Right ventricle myocardium superior (tissue), 1 donor: ENCODE measurements around the gene BTNL3. TPM values are rescaled to one million over a fixed set of nuclear protein-coding genes. Genes with fewer than 3 reads are reported as not detected.
"Not testable (repeated sequence)": the region's sequence is repeated elsewhere in the genome, so short reads cannot be mapped to it uniquely, and the experiment has no call there.

Experiments used
- ATAC-seq: fragments of 200-7000 bp; cut with Tn5 transposase; one replicate; pipeline ENCODE4 v1.9.1; 2020; ENCODE audit warnings: mild to moderate bottlenecking; ENCODE audit not compliant: poor library complexity
- DNase-seq: peaks from one replicate; pipeline ENCODE4 v3.0.0-alpha.2; 2020
- intact Hi-C: fragments of 100-400 bp; cut with DNase I; formaldehyde crosslinking; loops from one replicate; pipeline ENCODE4 v1.11.2; 2022
- total RNA-seq: library from RNA; stranded (reverse); fragmentation: NEBNext Ultra II Directional; extraction: Animal tissue kit (Norgen Biotek cat#: 25700); gene quantifications from one replicate; pipeline ENCODE4 v1.2.1, GENCODE V29; 2021
- donor health status: DM: no; HTN: yes; CAD: no; lungs with severe emphysema.

BTNL3 gene
- total RNA-seq, 1 donor from 2014 or later, result not detected

DNA sequence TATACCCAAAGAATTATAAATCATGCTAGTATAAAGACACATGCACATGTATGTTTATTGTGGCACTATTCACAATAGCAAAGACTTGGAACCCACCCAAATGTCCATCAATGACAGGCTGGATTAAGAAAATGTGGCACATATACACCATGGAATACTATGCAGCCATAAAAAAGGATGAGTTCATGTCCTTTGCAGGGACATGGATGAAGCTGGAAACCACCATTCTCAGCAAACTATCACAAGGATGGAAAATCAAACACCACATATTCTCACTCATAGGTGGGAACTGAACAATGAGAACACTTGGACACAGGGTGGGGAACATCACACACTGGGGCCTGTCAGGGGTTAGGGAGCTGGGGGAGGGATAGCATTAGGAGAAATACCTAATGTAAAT lies 26.0 kb downstream of the BTNL3 start:
- ATAC-seq, intact Hi-C loops, DNase-seq: not testable (repeated sequence)

DNA sequence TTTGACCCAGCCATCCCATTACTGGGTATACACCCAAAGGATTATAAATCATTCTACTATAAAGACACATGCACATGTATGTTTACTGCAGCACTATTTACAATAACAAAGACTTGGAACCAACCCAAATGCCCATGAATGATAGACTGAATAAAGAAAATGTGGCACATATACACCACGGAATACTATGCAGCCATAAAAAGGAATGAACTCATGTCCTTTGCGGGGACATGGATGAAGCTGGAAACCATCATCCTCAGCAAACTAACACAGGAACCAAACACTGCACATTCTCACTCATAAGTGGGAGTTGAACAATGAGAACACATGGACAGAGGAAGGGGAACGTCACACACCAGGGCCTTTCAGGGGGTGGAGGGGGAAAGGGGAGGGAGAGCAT lies 28.8 kb downstream of the BTNL3 start:
- DNase-seq, intact Hi-C loops, ATAC-seq: not testable (repeated sequence)

DNA sequence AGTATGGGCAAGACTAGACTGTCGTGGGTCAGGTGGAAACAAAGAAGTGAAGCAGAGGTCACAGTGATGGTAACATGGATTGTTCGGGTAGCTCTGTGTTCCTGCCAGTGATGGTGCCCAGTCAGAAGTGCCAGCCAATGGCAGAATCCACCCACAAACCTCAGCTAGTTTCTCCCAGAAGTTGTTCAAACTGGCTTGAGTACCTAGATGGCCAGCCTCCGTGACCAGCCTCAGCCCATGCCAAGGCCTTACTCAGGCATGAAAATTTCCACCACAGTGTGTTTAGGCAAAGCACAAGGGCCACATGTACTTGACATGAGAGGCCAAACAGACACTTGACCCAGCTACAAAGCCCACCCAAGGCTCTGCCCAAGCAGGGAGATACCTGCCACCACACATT lies 32.0 kb downstream of the BTNL3 start:
- intact Hi-C loops, result no loop called here
- no peak for DNase-seq
- ATAC-seq, result no peak

DNA sequence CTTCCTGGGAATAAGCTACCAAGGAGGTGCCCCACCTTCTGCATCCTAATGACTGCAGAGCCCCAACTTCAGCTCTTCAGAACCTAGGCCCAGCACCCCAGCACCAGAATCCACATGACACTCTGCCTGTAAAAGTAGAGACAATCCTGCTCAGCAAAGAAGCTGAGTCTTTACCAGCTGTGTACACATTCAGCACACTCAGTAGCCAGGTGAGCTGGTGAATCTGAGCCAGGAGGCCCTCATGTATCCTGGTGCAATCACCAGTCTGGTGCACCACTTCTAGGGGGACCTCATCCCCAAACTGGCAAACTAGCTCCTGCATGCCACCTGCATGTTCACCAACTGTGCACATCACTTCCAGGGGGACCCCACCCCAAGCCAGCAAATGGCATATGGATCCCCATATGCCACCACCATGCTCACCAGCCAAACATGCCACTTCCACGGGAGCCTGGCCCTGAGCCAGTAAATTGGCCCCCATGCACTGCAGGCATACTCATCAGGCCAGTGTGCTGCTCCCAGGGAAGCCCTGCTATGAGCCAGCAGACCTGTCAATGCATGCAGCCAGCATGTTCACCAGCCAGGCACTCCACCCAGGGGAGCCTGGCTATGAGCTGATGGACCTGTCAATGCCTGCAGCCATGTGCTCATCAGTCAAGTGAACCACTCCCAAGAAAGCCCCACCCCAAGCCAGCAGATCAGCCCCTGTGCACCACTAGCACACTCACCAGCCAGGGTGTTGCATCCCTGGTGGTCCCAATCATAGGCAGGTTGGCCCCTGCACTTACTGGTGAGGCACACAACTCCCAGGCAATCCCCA lies 35.8 kb downstream of the BTNL3 start:
- intact Hi-C loops, result no loop called here

DNA sequence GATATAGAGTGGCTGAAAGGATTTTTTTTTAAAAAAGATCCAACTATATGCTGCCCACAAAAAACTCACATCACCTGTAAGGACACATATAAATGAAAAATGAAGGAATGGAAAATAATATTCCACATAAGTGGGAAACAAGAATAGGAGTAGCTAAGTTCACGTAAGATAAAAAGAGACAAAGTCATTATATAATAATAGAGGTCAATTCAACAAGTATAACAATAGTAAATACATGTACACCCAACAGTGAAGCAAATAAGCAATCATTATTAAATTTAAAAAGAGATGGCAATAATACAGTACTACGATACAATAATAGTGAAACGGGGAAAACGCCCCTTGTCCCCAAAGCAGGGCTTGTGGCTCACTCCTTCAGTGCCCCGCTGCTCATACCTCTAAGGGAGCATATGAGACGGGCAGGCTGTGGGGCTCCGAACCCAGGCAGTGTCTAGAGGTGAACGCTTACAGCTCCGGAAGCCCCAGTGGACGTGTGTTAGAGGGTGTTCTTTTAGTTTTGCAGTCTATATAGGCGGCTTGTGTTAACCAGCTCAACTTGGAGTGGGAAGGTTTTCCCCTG lies 38.9 kb downstream of the BTNL3 start:
- intact Hi-C loops, result no loop called here

More for the DNA sequence above, 35.8 kb downstream of the BTNL3 start:
- no peak for DNase-seq
- ATAC-seq, result no peak

DNA sequence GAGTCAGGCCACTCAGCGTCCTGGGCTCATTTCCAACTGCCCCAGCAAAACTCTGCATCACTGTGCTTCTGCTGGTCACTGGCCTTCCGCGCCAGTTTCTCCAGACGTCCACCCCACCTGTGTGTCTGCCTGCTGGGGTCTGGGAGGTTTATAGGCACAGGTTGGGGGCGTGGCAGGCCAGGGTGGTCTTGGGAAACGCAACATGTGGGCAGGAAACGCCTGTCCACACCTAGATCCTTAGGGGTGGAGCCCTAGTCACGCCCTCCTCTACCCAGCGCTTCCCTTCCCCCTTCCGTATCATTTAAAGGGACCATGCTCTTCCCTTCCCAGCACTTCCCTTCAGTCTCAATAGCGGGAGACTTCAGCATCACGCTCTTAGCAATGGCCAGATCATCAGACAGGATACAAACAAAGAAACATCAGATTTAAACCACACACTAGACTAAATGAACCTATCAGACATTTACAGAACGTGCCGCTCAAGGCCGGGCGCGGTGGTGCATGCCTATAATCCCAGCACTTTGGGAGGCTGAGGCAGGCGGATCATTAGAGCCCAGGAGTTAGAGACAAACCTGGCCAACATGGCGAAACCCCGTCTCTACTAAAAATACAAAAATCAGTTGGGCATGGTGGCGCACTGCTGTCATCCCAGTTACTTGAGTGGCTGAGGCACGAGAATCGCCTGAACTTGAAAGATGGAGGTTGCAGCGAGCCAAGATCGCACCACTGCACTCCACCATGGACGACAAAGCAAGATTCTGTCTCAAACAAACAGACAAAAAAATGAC lies 39.6 kb downstream of the BTNL3 start:
- intact Hi-C loops, result no loop called here
- ATAC-seq (no peak), DNase-seq (no peak)

More for the DNA sequence above, 38.9 kb downstream of the BTNL3 start:
- DNase-seq (no peak), ATAC-seq (no peak)

DNA sequence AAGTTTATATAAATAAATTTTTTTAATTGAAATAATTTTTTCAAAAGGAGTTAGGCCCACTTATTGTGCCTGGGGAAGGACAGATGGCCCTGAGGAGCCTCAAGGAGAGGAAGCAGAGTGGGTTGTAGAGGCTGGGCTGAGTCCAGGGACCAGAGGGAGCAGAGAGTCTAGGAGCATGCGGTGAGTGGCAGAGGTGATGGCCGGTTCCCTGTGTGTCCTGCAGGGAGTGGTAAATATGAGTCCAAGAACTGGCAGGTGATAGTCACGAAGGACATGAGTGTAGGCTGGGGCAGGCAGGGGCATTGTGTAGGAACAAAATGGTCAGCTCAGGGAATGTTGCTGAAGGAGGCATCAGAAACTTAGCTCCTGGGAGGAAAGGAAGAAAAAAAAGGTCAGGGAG lies 43.1 kb downstream of the BTNL3 start:
- no peak for DNase-seq
- ATAC-seq, result no peak
- intact Hi-C loops, result loop anchor here (10.0 kb wide), 1 partner anchor 157 kb away; no protein-coding TSS in a partner anchor

DNA sequence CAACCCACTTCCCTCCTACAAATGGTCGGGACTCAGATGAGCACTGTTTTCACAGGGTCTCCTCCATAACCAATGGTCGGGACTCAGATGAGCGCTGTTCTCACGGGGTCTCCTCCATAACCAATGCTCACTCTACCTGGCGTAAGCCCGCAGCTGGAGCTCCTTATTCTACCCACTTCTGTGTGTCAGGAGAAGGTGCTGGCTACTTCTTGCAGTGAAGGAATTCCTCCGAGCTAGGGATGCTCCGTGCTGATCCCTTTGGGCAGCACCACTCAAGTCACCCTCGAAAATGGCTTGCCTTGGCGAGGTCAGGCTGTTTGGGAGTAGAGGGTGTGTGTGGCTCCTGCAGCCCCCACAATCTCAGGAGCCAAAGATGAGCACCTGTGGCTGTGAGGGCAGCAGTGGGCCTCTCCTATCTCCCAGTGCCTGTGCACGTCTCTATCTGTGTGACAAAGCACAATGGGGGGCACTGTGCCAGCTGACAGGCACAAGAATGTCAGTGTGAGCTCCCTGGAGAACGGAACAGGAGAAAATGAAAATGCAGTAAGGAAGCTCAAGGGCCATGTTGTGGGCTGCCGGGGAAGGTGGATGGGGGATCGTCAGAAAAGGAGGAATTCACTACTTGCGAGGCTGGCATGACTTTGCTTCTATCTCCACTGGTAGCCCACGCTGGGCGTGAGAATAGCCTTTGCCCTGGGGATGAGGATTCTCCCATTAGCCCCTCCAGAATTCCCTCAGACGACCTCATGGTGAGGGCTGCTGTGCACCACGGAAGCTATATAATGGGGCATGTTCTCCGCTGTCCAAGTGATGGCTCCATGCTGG lies 47.6 kb downstream of the BTNL3 start:
- ATAC-seq (no peak), DNase-seq (no peak)
- intact Hi-C loops, result loop anchor here (10.0 kb wide), 1 partner anchor 161 kb away; no protein-coding TSS in a partner anchor

DNA sequence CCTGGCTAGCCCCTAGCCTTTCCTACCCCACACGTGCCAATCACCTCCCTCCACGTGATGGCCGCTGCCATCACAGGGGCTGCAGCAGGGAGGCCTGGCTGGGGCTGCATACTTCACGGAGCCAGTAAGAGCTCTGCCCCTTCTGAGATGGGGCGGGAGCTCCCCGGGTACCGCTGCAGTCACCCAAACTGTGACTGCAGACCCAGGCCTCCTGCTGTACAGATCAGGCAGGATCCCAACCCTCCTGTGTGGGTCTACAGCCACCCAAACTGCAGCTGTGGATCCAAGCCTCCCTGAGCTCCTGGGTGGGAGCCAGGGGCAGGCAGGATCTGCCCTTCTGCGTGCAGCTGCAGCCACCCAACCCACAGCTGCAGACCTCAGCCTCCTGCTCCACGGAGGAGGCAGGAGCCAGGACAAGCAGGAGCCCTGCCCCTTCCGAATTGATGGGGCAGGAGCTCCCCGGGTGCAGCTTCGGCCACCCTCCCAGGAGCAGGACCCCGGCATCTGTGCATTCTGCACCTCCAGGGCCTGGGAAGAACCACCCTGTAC lies 48.2 kb downstream of the BTNL3 start:
- DNase-seq (no peak), ATAC-seq (no peak)
- intact Hi-C loops, result loop anchor here (10.0 kb wide), 1 partner anchor 162 kb away; no protein-coding TSS in a partner anchor

DNA sequence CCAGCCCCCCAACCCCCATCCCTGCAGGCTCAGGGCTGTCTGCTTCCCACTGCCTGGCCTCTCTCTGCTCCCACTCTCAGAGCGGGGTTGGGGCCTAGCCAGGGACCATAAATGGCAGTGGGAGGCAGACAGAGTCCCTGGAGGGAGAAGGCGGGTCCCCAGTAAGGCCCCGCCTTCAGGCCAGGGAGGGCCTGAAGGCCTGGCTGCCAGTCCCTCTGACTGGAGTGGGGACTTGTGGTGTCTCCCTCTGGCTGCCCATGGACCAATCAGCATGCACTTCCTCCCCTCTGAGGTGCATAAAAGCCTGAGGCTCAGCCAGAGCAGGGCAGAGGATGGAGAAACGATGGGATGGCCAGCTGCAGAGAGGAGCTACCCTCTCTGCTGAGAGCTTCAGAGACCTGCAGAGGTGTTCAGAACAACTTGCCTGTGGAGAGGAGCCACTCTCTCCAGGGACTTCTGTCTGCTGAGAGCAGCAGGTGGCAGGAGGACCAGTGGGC lies 48.8 kb downstream of the BTNL3 start:
- DNase-seq (no peak), ATAC-seq (peak; percentile 31)
- intact Hi-C loops, result loop anchor here (10.0 kb wide), 1 partner anchor 163 kb away; no protein-coding TSS in a partner anchor

DNA sequence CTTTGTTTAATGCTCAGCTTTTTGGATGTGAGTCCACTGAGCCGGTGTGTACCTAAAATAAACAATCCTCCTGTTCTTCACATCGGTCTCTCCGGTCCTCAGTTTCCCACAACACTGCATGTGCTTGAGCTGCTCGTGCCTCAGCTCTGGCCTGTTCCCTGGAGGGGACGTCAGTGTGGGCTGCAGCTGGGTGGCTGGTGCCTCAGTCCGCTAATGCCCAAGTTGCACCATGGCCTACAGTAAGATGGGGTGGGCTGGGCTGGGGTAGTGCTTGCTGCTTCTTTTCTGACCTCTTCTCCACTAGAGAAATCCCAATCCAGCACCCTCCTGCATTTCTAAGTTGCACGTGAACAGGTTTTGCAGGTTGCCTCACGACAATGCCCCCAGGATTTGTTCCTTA lies 50.8 kb downstream of the BTNL3 start:
- ATAC-seq (no peak), DNase-seq (no peak)
- intact Hi-C loops, result loop anchor here (10.0 kb wide), 1 partner anchor 165 kb away; no protein-coding TSS in a partner anchor

DNA sequence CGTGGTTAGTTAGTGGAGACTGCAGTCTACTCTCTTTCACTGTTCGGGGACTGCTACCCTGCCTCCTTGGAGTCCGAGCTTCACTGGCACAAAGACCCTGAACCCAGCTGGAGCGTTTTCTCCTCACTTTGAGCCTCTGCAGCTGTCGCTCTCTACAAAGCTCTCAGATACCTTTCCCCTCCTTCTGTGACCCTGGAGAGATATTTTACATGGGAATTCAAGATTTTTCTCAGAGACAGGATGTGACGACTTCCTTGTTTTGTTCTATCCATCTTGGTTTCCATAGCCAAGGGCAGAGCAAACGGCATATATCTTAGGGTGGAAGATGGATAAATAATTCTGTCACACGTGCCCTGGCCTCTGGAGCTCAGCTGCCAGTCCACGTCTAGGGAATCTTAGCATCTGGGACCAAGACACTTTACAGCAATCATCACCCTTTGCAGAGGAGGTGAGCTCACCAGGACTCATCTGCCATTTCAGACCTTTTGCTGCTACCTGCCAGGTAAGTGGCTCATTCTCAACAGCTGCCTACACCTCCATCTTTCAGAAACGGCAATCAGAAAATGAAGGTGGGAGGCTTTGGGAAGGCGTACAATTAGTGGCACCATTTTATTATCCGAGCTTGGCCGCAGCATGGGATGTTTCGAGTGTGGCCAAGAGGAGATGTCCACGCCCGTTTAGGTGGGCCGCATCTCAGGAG lies 51.4 kb downstream of the BTNL3 start, which contains the start of gene BTNL9:
TSS of gene BTNL9 (plus strand) at position 336 of the 700 bp plus-strand sequence. CDS start 5,224 bp downstream, outside the sequence.
- intact Hi-C loops, result loop anchor here (10.0 kb wide), 1 partner anchor 165 kb away; no protein-coding TSS in a partner anchor
- no peak for ATAC-seq
- DNase-seq, result no peak

DNA sequence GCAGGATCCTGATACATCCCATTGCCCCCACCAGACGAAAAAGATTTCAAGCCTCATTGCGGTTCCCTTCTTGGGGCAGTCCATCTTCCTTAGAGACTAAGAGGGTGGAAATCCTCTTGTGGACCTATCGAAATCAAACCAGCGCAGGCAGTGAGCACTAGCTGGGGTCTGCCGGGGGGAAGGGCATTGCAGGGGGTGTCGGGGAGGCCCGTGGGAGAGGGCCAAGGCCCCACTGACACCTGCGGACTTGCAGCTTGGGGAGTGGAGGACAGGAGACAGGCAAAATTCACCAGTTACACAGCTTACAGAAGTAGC lies 51.9 kb downstream of the BTNL3 start:
- ATAC-seq (no peak), DNase-seq (no peak)
- intact Hi-C loops, result no loop called here

DNA sequence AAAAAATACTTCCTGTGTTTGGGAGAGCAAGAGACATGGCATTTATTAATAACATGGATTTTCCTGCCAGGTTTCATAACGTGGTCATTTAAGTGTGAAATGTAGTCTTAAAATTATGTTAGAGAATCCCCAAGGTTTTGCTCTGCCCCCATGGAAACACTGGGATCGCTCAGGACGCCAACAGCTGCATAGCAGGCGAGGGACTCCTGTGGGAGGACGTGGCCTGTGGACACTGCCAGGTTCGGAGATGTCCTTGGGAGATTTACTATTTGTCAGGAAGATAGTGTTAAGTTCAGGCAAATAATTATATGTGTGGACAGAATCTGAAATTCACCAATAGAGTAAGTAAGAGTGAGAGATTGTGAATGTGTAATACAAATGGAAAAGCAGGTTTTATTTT lies 52.4 kb downstream of the BTNL3 start:
- DNase-seq (no peak), ATAC-seq (no peak)
- intact Hi-C loops, result no loop called here

DNA sequence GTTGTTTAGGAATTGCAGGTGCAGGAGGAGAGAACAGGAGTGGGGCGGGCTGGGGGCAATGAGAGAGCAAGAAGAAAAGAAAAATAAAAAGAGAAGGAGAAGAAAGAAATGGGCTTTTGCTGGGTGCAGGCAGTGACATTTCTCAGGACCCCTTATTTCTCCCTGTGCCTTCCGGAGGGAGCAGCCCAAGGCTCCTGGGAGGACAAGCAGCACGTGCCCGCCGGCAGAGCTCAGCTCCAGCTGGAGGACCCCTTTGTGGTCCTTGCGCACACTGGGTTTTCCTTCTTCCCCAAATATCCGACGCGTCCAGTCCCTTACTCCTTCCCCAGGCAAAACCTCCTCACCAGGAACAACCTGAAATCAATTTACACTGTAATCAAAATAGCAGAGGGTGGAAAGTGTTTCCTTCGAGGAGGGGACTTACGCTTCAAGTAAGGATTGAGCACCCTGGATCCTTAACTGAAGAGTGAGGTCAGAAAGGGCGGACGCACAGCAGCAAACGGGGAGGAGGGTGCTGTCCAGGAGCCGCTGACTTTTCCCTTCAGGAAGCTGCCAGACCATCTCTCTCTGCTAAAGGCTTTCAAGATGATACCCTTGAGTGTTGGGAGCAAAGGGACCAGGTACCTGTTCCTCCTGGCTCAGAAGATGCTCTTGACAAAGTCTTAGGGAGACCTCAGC lies 53.5 kb downstream of the BTNL3 start:
- DNase-seq (no peak), ATAC-seq (no peak)
- intact Hi-C loops, result no loop called here

DNA sequence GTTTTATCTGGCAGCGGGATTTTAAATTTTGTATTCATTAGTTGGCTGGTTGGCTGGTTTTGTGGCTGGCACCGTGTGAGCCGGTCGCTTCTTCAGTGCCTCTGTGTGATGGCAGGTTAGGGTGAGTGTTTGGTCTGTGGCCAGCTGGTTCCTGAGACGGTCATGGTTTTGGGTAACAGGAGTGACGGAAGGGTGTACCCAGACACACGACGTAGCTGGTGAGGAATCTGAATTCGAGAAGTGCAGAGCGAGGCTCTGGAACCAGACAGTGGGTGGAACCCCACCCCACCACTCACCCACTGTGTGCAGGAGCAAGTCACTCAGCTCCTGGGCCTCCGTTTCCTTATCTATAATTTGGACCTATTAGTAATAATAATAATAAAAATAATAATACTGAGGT lies 54.1 kb downstream of the BTNL3 start:
- ATAC-seq (no peak), DNase-seq (no peak)
- intact Hi-C loops, result no loop called here
